Endodermal cell (in vitro differentiated cells): ENCODE results near the gene SHMT1. TPM values are rescaled to one million over a fixed set of nuclear protein-coding genes. Genes with fewer than 3 reads are reported as not detected.
A peak's percentile ranks its signal among the peaks of the same experiment; 100 is the strongest.
"Not testable (repeated sequence)": the region's sequence is repeated elsewhere in the genome, so short reads cannot be mapped to it uniquely, and the experiment has no call there.

Experiments used
- DNase-seq: peaks from one replicate; pipeline ENCODE4 v3.0.0-alpha.2; 2017
- H3K27ac ChIP-seq: 2 replicates; pipeline ENCODE4 v1.5.1; 2013; ENCODE audit warnings: mild to moderate bottlenecking, low read depth, low read length, moderate library complexity
- H3K27me3 ChIP-seq: 2 replicates; pipeline ENCODE4 v1.6.1; 2013; ENCODE audit warnings: mild to moderate bottlenecking, low read length, moderate library complexity; ENCODE audit not compliant: insufficient read depth, control insufficient read depth, poor library complexity, severe bottlenecking
- H3K36me3 ChIP-seq: 2 replicates; pipeline ENCODE4 v1.7.0; 2013; ENCODE audit warnings: mild to moderate bottlenecking, low read length, moderate library complexity; ENCODE audit not compliant: control insufficient read depth, insufficient read depth
- H3K4me1 ChIP-seq: one replicate; pipeline ENCODE4 v1.7.0; 2013; ENCODE audit warnings: low read length; ENCODE audit not compliant: control insufficient read depth, insufficient read depth
- H3K4me3 ChIP-seq: 2 replicates; pipeline ENCODE4 v1.5.1; 2013; ENCODE audit warnings: mild to moderate bottlenecking, low read length, moderate library complexity
- H3K9ac ChIP-seq: 2 replicates; pipeline ENCODE4 v1.6.1; 2013; ENCODE audit warnings: mild to moderate bottlenecking, low read length, moderate library complexity; ENCODE audit not compliant: poor library complexity, severe bottlenecking; ENCODE audit errors: extremely low read depth
- H3K9me3 ChIP-seq: 2 replicates; pipeline ENCODE4 v1.6.1; 2013; ENCODE audit warnings: mild to moderate bottlenecking, low read length, moderate library complexity; ENCODE audit not compliant: control insufficient read depth
- H3K27ac Mint-ChIP-seq: 2 replicates; pipeline ENCODE4 v1.8.0; 2020; ENCODE audit warnings: mixed read lengths
- H3K27me3 Mint-ChIP-seq: 2 replicates; pipeline ENCODE4 v1.8.0; 2021; ENCODE audit warnings: mild to moderate bottlenecking, mixed read lengths; ENCODE audit not compliant: insufficient read depth
- H3K36me3 Mint-ChIP-seq: 2 replicates; pipeline ENCODE4 v1.8.0; 2020; ENCODE audit warnings: low read depth, mixed read lengths
- H3K4me1 Mint-ChIP-seq: 2 replicates; pipeline ENCODE4 v1.8.0; 2020; ENCODE audit warnings: mixed read lengths
- H3K4me3 Mint-ChIP-seq: 2 replicates; pipeline ENCODE4 v1.8.0; 2020; ENCODE audit warnings: mild to moderate bottlenecking, moderate library complexity, mixed read lengths
- H3K9me3 Mint-ChIP-seq: 2 replicates; pipeline ENCODE4 v1.8.0; 2020; ENCODE audit warnings: mild to moderate bottlenecking, mixed read lengths
- WGBS, 2 experiments: methylation state at CpG; one replicate each; pipeline versions ENCODE4 v1.1.5 to v1.1.7; 2013; ENCODE audit warnings: missing lambda C conversion rate in 2 of 2, mixed read lengths in 1 of 2; ENCODE audit not compliant: insufficient coverage in 1 of 2, insufficient read length in 1 of 2; 5-methylcytosine and 5-hydroxymethylcytosine counted together
- total RNA-seq, 2 donors: library from RNA; stranded (reverse); fragmentation: NEBNext Ultra II Directional in 1 of 2; extraction: Animal tissue kit (Norgen Biotek cat#: 25700) in 1 of 2; gene quantifications; 2 replicates in 1 of 2; 3 replicates in 1 of 2; pipeline ENCODE4 v1.2.1, GENCODE V29; 2021
- TF ChIP-seq, protein P1 (sequence below): fragments of 200-600 bp; sonication (generic); conservative IDR thresholded peaks from 2 replicates; pipeline ENCODE4 v1.5.0; 2021; ENCODE audit warnings: antibody characterized with exemption, mild to moderate bottlenecking

The SHMT1 gene
- total RNA-seq, 2 donors from 2014 or later = 38.5 to 40.9 TPM

GRCh38 chr17:18378205-18378505 is 14.8 kb upstream of the SHMT1 start:
- Histone ChIP-seq H3K4me1 (no peaks in the 10 kb centered on the region), H3K27me3 (no peaks in the 10 kb centered on the region), H3K36me3 (no peaks in the 10 kb centered on the region), H3K4me3 (no peak overlapping the region), H3K27ac (no peak overlapping the region), H3K9ac (no peak overlapping the region), H3K9me3 (peaks cover 11% of the 10 kb centered on the region)
- Mint-ChIP-seq H3K9me3 (peaks cover 12% of the 10 kb centered on the region), H3K4me3 (no peak overlapping the region), H3K27ac (no peak overlapping the region), H3K27me3 (peaks cover 10% of the 10 kb centered on the region), H3K36me3 (no peaks in the 10 kb centered on the region), H3K4me1 (no peaks in the 10 kb centered on the region)
- TF ChIP-seq, protein P1, sequence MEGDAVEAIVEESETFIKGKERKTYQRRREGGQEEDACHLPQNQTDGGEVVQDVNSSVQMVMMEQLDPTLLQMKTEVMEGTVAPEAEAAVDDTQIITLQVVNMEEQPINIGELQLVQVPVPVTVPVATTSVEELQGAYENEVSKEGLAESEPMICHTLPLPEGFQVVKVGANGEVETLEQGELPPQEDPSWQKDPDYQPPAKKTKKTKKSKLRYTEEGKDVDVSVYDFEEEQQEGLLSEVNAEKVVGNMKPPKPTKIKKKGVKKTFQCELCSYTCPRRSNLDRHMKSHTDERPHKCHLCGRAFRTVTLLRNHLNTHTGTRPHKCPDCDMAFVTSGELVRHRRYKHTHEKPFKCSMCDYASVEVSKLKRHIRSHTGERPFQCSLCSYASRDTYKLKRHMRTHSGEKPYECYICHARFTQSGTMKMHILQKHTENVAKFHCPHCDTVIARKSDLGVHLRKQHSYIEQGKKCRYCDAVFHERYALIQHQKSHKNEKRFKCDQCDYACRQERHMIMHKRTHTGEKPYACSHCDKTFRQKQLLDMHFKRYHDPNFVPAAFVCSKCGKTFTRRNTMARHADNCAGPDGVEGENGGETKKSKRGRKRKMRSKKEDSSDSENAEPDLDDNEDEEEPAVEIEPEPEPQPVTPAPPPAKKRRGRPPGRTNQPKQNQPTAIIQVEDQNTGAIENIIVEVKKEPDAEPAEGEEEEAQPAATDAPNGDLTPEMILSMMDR = no peak
- DNase-seq = no peak
- 91% methylated on average over 2 of the region's 2 CpGs; no CpG with 5 or more reads in 1 of the 2 experiments for WGBS, 2 experiments

- H3K9me3 Mint-ChIP-seq = peaks cover 12% of the 10 kb centered on the region
- WGBS, 2 experiments = 90 to 98% methylated on average over 8 to 20 of the region's 20 CpGs
Measured at GRCh38 chr17:18377437-18378204, 14.3 kb upstream of the SHMT1 start, which contains the start of gene EVPLL. Gene EVPLL, plus strand, starts transcription at chr17:18377778. Its CDS starts 3,160 bp downstream, at chr17:18380938.

GRCh38 chr17:18374216-18374615 is 10.9 kb upstream of the SHMT1 start:
- H3K27ac Mint-ChIP-seq = no peak overlapping the region
- H3K27me3 Mint-ChIP-seq = no peaks in the 10 kb centered on the region
- peaks cover 12% of the 10 kb centered on the region for H3K9me3 Mint-ChIP-seq
- H3K4me3 Mint-ChIP-seq = no peak overlapping the region
- Histone ChIP-seq H3K9me3 (peaks cover 11% of the 10 kb centered on the region), H3K4me3 (no peak overlapping the region), H3K4me1 (no peaks in the 10 kb centered on the region), H3K9ac (no peak overlapping the region), H3K27me3 (no peaks in the 10 kb centered on the region), H3K27ac (no peak overlapping the region), H3K36me3 (no peaks in the 10 kb centered on the region)
- DNase-seq = no peak
- TF ChIP-seq, protein P1 = no peak
- 80 to 91% methylated on average over 7 of the region's 7 CpGs for WGBS, 2 experiments
- H3K4me1 Mint-ChIP-seq = peaks cover 3% of the 10 kb centered on the region
- H3K36me3 Mint-ChIP-seq = no peaks in the 10 kb centered on the region

More at GRCh38 chr17:18377437-18378204, 14.3 kb upstream of the SHMT1 start, which contains the start of gene EVPLL:
- peak; percentile 57 for DNase-seq
- Histone ChIP-seq H3K4me3 (no peak within 1 kb of the TSS), H3K4me1 (no peaks in the 10 kb centered on the region), H3K9ac (no peak within 1 kb of the TSS), H3K27me3 (no peaks in the 10 kb centered on the region), H3K36me3 (no peaks in the 10 kb centered on the region), H3K27ac (no peak within 1 kb of the TSS), H3K9me3 (peaks cover 11% of the 10 kb centered on the region)
- H3K4me1 Mint-ChIP-seq = no peaks in the 10 kb centered on the region
- H3K36me3 Mint-ChIP-seq = no peaks in the 10 kb centered on the region
- TF ChIP-seq, protein P1 = no peak
- no peak within 1 kb of the TSS for H3K27ac Mint-ChIP-seq
- H3K27me3 Mint-ChIP-seq = peaks cover 10% of the 10 kb centered on the region
- no peak within 1 kb of the TSS for H3K4me3 Mint-ChIP-seq

DNA sequence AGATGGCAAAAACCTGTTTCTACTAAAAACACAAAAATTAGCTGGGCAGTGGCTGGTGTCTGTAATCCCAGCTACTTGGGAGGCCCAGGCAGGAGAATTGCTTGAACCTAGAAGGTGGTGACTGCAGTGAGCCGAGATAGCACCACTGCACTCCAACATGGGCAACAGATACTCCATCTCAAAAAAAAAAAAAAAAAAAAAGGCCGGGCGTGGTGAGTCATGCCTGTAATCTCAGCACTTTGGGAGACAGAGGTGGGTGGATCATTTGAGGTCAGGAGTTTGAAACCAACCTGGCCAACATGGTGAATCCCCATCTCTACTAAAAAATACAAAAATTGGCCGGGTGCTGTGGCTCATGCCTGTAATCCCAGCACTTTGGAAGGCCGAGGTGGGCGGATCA is 9.8 kb upstream of the SHMT1 start:
- H3K4me1 ChIP-seq, H3K4me3 Mint-ChIP-seq, H3K27me3 Mint-ChIP-seq, H3K27me3 ChIP-seq, H3K36me3 Mint-ChIP-seq, H3K36me3 ChIP-seq, H3K27ac Mint-ChIP-seq, H3K27ac ChIP-seq, DNase-seq, H3K4me1 Mint-ChIP-seq, H3K4me3 ChIP-seq, H3K9ac ChIP-seq: not testable (repeated sequence)
- H3K9me3 Mint-ChIP-seq = peaks cover 12% of the 10 kb centered on the region
- H3K9me3 ChIP-seq = peaks cover 11% of the 10 kb centered on the region
- WGBS, 2 experiments = 96 to 100% methylated on average over 1 to 5 of the region's 6 CpGs
